HTR-8/SVneo (cell line): Measurements from ENCODE around the gene ZNF532.

Experiments used
- DNase-seq: peaks from one replicate; pipeline ENCODE4 v3.0.0; 2011; ENCODE audit warnings: low spot score, mixed read lengths; ENCODE audit not compliant: insufficient read length
- FAIRE-seq: peaks from 2 replicates; lab custom pipeline; 2011; peaks lifted over from hg19 to GRCh38; lab: Jason Lieb, UNC

Gene ZNF532

DNA sequence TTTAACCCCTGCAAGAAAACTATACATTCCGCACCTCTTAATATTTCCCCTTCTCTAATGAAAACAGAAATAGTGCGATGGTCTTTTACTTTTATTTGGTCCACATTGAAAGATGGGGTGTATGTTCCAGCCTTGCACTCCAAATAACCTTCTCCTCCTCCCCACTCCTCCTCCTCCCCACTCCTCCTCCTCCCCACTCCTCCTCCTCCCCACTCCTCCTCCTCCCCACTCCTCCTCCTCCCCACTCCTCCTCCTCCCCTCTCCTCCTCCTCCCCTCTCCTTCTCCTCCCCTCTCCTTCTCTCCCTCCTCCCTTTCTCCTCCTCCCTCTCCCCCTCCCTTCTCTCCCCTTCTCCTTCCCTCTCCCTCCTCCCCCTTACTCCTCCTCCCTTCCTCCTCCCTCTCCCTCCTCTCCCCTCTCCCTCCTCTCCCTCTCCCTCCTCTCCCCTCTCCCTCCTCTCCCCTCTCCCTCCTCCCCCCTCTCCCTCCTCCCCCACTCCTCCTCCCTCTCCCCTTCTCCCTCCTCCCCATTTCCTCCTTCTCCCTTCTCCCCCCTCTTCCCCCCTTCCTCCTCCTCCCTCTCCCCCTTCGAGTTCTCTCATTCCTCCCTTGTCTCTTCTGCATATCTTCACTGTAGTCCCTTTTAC lies 70.4 kb downstream of the ZNF532 start:
- DNase-seq (no peak), FAIRE-seq (no peak)

DNA sequence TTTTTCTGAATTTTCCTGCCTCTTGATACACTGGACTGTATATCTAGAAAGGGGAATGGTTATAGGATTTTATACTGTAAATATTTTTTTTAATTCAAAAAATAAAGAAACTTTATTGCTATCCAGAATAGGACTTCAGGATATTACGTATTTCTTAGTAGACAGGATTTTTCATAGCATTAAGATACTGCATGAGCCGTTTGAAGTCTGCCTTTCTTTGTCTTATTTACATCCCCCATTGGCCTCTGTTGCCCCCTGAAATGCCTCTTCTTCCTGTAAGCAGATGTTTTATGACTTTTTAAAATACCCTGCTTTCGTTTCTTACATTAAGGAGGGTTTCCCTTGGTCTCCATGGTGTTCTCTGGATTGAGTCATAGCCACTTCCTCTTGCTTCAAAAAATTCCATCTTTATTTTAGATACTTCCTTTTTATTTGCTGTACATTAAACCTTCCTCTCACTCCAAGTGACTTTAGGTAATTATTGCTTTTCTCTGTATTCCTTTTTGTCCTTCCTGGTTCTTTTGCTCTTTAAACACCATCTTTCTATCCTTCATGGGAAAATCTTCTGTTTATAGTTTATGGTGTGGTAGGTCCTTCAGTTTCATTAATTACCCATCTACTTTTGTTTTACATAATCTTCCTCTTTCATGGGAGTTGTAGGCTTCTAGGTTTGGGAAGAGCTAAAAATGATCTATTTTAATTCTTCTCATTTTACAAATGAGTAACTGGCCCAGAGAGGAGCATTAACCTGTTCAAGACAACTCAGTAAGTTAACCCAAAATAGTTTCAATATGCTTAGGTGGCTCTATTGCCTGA lies 72.6 kb downstream of the ZNF532 start:
- no peak for FAIRE-seq
- DNase-seq: no peak

DNA sequence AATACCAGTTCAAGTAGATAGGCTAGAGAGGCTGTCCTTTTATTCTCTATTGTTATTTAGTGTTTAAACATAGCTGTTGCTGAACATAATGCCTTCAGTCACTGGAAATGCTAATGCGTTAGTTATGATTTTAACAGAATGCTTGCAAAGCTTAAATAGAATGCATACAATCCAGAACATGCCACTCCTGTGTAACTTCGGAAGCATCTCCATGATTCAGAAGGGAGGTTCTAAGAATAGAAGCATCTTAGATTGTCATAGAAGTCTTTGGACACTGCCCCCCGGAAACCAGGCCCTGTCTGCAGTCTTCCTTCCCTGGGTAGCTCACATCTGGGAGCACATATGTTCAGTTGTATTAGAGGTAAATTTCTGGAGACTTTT lies 73.2 kb downstream of the ZNF532 start:
- DNase-seq (no peak), FAIRE-seq (no peak)

DNA sequence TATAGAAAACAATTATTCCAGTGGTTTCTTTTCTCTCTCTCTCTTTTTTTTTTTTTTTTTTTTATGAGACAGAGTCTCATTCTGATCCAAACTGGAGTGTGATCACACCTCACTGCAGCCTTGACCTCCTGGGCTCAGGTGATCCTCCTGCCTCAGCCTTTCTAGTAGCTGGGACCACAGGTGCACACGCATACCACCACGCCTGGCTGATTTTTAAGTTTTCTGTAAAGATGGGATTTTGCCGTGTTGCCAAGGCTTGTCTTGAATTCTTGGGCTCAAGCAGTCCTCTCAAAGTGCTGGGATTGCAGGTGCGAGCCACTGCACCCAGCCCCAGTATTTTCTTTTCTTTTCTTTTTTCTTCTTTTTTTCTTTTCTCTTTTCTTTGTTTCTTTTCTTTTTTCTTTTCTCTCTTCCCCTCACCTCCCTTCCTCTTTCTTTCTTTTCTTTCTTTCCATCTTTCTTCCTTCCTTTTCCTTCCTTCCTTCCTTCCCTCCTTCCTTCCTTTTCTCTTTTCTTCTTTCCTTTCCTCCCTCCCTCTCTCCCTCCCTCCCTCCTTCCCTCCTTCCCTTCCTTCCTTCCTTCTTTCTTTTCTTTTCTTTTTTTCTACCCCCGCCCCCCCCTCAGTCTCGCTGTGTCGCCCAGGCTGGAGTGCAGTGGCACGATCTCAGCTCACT lies 76.9 kb downstream of the ZNF532 start:
- FAIRE-seq (no peak), DNase-seq (no peak)

DNA sequence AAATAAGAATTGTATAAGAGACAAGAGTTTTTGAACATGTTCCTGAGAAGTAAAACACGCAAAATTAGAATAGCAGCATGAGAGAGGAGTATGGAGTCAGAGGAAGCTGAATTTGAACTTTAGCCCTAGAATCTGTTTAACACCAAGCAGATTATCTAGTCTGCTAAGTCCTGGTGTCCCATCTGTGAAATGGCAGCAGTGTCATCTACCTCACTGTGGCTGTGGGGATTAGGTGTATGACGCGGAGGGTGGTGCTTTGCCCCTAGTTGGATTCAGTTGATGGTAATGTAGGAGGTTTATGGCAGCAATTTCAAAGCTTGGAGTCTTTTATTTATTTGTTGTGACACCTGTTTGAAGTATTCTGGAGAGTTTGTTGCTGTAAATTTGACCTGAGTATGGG lies 79.2 kb downstream of the ZNF532 start:
- no peak for FAIRE-seq

DNA sequence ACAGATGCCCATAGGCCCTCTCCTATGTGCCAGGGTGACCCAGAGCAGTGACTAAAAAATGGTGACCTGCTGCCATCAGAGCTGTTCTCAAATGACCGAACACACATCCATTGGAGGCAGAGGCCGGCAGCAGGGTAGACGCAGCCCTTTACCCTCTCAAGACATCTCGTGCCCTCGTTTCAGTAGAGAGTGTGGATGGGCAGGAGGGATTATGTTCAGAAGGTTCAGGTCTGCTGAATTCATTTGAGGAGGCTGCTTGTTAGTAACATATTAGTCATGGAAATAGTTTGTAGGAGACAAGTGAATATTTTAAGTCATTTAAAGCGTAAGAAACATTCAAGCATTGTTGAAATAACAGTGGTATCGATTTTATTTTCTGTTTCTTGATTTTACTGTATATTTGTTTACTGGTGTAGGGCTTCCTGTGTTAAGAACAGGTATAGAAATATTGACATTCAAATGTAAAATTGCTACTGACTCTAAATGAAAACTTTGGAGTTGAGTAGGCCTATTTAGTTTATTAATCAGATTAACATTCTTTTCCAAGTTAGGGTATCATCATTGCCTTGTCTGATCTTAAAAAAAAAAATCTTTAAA lies 82.6 kb downstream of the ZNF532 start:
- FAIRE-seq (no peak), DNase-seq (no peak)

More for the DNA sequence above, 79.2 kb downstream of the ZNF532 start:
- DNase-seq: no peak

DNA sequence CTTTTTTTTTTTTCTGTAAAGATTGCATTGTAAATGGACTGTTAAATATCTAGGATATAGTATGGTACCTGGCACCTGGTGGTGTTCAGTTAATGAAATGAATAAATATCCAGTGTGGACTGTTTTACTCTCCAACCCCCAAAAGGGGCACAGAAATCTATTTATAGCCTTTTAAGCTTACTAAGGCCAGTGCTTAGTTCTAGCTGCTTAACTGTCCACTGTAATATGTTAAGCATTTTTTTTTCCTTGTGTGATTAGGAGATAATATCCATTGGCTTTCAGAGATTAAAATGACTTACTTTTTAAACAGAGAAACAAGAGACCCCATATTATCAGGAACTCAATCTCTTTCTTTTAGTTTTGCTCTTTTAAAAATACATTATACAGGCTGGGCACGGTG lies 84.4 kb downstream of the ZNF532 start:
- FAIRE-seq (no peak), DNase-seq (no peak)

DNA sequence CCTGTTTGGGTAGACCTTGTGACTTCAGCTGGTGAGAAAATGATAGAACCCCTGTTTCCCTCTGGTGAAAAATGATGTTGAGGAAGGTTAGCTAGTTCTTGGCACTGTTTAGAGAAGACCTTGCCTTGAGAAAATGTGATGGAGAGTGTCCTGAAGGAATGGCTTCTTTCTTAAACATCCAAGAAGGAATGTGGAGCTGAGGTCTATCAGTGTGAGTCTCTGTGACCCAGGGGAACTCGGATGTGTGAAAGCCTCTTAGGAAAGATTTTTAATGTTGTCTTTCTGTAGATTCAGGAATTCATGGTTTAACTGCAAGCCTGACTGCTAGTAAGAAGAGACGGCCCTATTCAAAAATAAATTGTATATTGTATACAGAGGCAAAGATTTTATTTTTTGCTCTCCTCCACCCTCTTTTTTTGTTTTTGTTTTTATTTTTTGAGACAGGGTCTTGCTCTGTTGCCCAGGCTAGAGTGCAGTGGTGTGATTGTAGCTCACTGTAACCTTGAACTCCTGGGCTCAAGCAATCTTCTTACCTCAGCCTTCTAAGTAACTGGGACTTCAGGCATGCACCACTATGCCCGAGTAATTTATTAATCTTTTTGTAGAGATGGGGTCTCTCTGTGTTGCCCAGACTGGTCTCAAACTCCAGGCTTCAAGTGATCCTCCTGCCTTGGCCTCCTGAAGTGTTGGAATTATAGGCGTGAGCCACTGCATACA lies 87.5 kb downstream of the ZNF532 start:
- FAIRE-seq: no peak
- no peak for DNase-seq

DNA sequence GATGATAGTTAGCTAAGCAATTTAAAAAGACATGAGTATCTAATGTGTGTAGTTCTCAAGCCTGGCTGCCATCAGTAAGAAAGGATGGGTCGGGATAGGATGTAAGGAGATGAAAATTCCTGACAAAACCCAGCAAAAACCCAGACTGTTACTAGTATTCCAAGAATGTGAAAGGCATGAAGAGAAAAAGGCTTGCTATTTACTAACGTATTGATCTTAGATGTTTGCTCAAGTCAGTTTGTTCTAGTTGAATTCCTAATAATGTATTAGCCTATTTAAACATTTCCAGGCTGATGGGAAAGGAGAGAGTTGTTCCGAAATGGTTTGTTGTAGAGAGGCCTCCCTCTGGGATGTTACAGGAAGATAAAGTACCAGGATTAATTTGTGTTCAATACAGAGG lies 88.2 kb downstream of the ZNF532 start:
- FAIRE-seq (no peak), DNase-seq (no peak)

DNA sequence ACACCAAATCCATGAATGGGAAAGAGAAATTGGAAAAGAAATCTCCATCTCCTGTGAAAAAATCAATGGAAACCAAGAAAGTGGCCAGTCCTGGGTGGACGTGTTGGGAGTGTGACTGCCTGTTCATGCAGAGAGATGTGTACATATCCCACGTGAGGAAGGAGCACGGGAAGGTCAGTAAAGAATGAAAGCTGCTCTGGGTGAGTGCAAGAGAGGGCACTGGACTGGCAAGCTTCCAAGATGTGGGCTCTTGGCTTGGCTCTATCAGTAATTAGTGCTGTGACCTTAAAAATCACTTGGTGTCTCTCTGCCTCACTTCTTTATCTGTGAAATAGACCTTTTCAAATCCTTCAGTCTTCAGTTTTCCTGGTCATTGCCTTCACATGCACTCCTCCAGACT lies 89.0 kb downstream of the ZNF532 start:
- no peak for DNase-seq
- FAIRE-seq: no peak

DNA sequence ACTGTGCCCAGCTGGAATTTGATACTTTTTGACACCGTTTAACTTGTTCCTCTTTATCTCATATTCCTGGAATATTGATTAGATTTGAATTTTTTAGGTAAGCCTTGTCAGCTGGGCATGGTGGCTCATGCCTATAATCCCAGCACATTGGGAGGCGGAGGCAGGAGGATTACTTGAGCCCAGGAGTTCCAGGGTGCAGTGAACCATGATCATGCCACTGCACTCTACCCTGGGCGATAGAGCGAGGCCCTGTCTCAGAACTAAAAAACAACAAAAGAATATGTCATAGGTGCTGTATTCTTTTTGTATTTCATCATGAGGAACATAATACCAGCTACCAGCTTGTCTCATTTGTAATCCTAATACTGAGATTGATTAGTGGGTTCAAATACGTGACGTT lies 90.3 kb downstream of the ZNF532 start:
- FAIRE-seq: no peak
- DNase-seq: no peak

DNA sequence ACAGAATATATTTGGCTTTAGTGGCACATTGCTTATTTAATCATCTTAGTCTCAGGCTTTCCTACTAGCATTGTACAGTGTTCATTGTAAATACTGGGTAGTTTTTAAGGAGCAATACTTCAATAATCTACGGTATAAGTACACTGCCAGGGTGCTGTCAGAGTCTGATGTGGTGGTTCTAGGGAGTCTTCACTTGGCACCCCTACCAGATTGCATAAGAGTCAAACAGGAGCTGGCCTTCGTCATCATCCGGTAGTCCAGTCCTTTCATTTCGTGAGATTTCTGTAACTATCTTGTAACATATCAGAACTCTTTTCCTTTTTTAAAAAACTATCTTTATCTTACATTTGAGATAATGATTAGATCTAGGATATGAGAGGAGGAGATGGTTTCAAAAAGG lies 91.1 kb downstream of the ZNF532 start:
- FAIRE-seq (no peak), DNase-seq (no peak)

DNA sequence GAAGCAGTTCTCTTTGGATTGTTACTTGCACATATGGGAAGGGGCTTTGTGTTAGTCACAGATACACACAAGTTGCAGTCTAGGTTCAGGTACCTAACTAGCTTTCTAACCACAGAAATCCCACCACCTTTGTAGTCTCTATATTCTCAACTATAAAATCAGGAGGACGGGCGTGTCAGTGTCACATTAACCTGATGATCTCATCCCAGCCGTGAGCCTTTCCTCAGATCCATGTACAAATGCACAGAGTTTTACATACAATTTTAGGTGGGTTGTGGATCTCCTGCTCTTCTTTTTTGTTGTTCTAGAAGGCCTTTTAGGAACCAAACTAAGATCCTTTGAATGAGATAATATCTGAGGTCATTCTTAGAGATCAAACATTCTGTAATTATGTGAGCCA lies 94.0 kb downstream of the ZNF532 start:
- no peak for DNase-seq
- no peak for FAIRE-seq

DNA sequence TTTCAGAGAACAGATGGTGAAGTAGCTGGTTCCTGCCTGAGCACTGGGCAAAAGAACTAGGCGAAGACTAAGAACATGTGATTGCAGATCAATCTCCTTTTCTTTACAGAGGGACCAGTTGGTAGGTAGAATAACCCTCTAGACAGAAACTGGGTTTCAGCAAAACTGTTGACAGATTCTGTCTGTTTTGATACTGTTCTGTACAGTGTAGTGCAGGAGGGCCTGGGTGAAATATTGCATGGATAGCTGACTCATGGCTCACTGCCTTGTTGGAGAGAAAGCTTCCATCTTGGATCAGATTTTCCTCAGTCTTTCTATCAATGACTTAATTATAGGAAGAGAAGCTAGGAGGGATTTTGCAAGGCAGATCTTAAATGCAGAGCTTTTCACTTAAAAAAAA lies 95.8 kb downstream of the ZNF532 start:
- FAIRE-seq (no peak), DNase-seq (no peak)

DNA sequence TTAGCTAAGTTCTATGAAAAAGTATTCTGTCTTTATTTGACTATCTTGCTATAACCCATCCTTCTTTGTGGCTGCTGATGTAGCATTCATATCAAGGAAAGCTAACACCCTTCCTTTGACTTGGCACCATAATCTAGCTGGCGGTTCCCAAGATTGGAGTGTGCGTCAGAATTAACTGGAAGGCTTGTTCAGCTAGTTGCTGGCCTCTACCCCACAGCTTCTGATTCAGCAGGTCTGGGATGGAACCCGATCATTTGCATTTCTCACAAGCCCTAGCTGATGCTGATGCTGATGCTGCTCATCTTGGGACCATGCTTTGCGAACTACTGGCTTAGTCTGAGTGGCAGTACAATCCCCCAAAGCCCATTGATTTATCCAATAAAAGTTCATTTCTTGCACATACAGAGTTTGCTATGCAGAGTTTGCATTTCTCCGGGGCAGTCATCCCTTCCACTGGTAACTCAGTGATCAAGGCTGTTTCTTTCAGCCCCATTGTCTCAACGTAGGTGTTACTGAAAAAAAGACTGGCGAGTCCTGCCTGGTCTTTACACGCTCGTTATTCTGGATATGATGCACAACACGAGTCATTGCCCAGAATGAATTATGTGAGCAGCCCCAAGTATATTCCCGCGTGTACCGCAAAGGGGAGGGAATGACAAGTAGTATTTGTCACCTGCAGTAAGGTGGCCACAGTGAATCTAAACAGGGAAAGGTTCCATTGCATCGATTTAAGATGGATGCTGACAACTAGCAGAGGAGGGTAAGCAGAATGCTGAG lies 96.5 kb downstream of the ZNF532 start:
- FAIRE-seq (no peak), DNase-seq (no peak)

DNA sequence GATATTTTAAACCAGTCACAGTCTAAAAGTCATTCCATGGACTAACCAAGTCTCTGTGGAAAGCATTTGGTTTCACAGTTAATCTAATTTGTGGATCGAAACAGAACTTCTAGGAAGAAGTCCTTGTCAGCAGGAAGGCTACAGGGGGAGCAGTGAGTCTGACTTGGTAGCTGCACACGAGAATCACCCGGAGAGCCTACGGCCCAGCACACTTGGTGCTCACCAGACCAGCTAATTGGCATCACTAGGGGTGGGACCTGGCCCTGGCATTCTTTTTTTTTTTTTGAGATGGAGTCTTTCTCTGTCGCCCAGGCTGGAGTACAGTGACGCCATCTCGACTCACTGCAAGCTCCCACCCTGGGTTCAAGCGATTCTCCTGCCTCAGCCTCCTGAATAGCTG lies 97.7 kb downstream of the ZNF532 start:
- FAIRE-seq: no peak
- no peak for DNase-seq

DNA sequence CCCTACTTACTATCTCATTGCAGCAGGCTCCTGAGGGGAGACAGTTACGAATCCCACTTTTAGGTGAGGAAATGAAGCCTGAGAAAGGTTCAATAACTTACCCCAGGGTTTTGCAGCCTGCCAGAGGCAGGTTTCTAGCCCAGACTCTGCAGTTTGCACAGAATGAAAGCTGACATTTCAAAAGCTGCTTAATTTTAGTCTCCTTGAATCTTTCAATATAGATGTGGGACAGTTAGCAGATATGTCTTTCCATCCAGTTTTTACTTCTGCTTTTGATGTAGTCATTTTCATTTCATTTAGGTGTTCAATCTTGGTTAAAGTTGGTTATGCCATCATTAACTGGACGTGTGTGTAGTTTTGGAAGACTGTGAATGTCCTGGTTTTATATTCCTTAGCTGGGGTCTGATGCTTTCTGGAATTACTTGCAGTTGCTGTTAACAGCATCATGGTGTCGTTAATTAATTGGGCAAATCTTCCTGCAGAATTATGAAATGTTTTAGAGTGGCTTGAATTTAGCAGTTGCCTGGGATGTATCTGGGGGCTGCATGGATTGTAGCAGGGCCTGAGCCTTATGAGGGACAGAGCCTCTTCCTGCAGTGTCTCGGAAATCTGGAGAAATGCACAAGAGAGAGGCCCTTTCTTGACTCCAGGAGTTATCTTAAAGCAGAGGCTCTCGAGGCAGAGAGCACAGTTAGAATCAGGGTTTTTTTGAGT lies 100.8 kb downstream of the ZNF532 start:
- FAIRE-seq (no peak), DNase-seq (no peak)

DNA sequence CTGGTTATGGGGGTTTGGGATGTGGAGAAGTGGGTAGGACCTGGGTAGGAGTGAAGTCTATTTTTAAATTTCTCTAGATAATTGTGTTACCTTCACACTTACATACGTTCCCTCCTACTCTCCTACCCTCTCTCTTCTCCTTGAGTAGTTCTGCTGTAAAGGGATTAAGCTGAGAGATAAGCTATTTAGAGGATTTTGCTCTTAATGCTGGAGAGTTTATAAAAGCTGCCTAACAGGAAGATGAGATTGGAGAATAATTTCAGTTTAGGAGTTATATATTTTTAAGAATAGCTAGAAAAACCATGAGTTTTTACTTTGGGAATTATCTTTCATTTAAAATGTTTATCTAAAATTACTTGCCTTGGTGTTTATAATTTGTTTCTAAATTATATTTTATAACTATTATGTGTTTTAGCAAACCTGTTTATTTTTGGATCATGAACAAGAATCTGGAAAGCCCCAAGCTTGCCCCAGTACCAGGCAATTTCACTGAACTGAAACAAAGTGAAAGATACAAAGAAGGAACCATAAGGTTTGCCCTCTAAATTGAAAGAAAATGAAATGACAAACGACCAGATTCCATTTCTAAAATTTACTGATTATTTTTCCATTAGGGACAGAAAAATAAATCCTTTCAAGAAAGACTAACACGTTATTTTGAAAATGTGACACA lies 101.5 kb downstream of the ZNF532 start:
- FAIRE-seq: no peak
- no peak for DNase-seq

DNA sequence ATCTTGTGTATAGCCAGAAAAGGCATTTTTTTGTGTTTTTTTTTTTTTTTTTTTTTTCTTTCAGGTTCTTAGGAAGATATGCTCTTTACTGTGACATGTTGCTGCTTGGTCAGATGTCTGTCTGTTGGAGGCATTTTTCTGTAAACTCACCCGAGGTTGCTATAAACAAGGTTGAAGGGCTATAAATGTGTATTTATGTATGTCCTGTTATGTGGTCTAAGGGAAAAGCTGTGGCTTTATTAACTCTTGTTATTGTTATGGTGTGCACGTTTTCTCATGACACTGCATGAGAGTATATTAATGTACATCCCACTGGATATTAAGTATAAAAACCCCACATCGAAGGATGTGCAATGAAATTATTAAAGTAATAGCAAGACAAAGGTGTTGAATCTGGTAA lies 102.0 kb downstream of the ZNF532 start:
- DNase-seq (no peak), FAIRE-seq (no peak)
